ENCODE measurements around the gene PARD3.
"Not testable (repeated sequence)": the region's sequence is repeated elsewhere in the genome, so short reads cannot be mapped to it uniquely, and the experiment has no call there.

Gene PARD3

GRCh38 chr10:34479520-34480179, 335.4 kb downstream of the PARD3 start:
- DNase-seq = no peak

GRCh38 chr10:34477249-34477648, 337.8 kb downstream of the PARD3 start:
- no peak for DNase-seq

GRCh38 chr10:34476608-34477007, 338.5 kb downstream of the PARD3 start:
- DNase-seq = no peak

- no peak for DNase-seq
Observed at GRCh38 chr10:34475786-34476185, 339.3 kb downstream of the PARD3 start.

GRCh38 chr10:34475274-34475646, 339.8 kb downstream of the PARD3 start:
- no peak for DNase-seq

- no peak for DNase-seq
Observed at GRCh38 chr10:34474555-34475273, 340.4 kb downstream of the PARD3 start.

GRCh38 chr10:34474009-34474376, 341.1 kb downstream of the PARD3 start:
- DNase-seq = no peak

GRCh38 chr10:34473174-34474008, 341.7 kb downstream of the PARD3 start:
- DNase-seq = no peak

GRCh38 chr10:34470307-34470706, 344.8 kb downstream of the PARD3 start:
- no peak for DNase-seq

GRCh38 chr10:34469446-34469845, 345.6 kb downstream of the PARD3 start:
- no peak for DNase-seq

- DNase-seq = no peak
Observed at GRCh38 chr10:34467902-34468301, 347.2 kb downstream of the PARD3 start.

- DNase-seq = no peak
Observed at GRCh38 chr10:34467364-34467763, 347.7 kb downstream of the PARD3 start.

- DNase-seq = no peak
Observed at GRCh38 chr10:34465678-34466077, 349.4 kb downstream of the PARD3 start.

GRCh38 chr10:34464591-34464990, 350.5 kb downstream of the PARD3 start:
- no peak for DNase-seq

- DNase-seq = no peak
Observed at GRCh38 chr10:34464000-34464399, 351.1 kb downstream of the PARD3 start.

GRCh38 chr10:34462993-34463392, 352.1 kb downstream of the PARD3 start:
- DNase-seq = no peak

GRCh38 chr10:34462056-34462455, 353.0 kb downstream of the PARD3 start:
- no peak for DNase-seq

- no peak for DNase-seq
Observed at GRCh38 chr10:34454590-34455261, 360.4 kb downstream of the PARD3 start.

- DNase-seq = no peak
Observed at GRCh38 chr10:34449836-34450235, 365.3 kb downstream of the PARD3 start.

- DNase-seq = no peak
Observed at GRCh38 chr10:34446049-34446448, 369.0 kb downstream of the PARD3 start.

GRCh38 chr10:34444223-34445183, 370.6 kb downstream of the PARD3 start:
- DNase-seq = no peak

GRCh38 chr10:34439386-34439785, 375.7 kb downstream of the PARD3 start:
- not testable (repeated sequence) for DNase-seq
